Measurements from ENCODE around the gene SLC43A1. TPM values are rescaled to one million over a fixed set of nuclear protein-coding genes. Genes with fewer than 3 reads are reported as not detected.

The SLC43A1 gene
- total RNA-seq, 6 donors from 2014 or later = 7.1 to 72.3 (median 13.9) TPM

GRCh38 chr11:57501953-57502352 lies 13.5 kb downstream of the SLC43A1 start:
- peak in 1 of 2 donors; percentile 67 for DNase-seq
- H3K9me3 ChIP-seq = no peaks in the 10 kb centered on the region
- no peak overlapping the region for H3K4me3 ChIP-seq
- TF ChIP-seq EP300 (IDR thresholded peaks at IDR 0.05) (no peak), POLR2A (IDR thresholded peaks at IDR 0.05) (no peak), CTCF (IDR thresholded peaks at IDR 0.05) (no peak), POLR2AphosphoS5 (IDR thresholded peaks at IDR 0.05) (no peak)
- peaks cover 17 to 31% (median 25%) of the 10 kb centered on the region in 4 donors for H3K4me1 ChIP-seq
- no peaks in the 10 kb centered on the region for H3K27me3 ChIP-seq
- H3K27ac ChIP-seq = peak overlapping the region in 2 of 4 donors; percentile 9 to 43
- peaks cover 0 to 5% (median 0%) of the 10 kb centered on the region in 4 donors for H3K36me3 ChIP-seq
- no peak for ATAC-seq (ENCODE audit: low FRiP score in 2 of 2)
- 63% methylated on average over 3 to 4 of the region's 4 CpGs for WGBS, 2 donors

GRCh38 chr11:57500926-57501325 lies 14.6 kb downstream of the SLC43A1 start:
- TF ChIP-seq POLR2AphosphoS5 (IDR thresholded peaks at IDR 0.05) = no peak
- 93% methylated on average over 14 to 15 of the region's 15 CpGs for WGBS, 2 donors
- peak in 1 of 2 donors; percentile 64 for DNase-seq
- Histone ChIP-seq H3K27me3 (no peaks in the 10 kb centered on the region), H3K36me3 (peaks cover 0 to 7% (median 0%) of the 10 kb centered on the region in 4 donors), H3K27ac (peak overlapping the region in 2 of 4 donors; percentile 77 to 78), H3K9me3 (no peaks in the 10 kb centered on the region), H3K4me3 (no peak overlapping the region), H3K4me1 (peaks cover 17 to 31% (median 25%) of the 10 kb centered on the region in 4 donors)
- ATAC-seq (ENCODE audit: low FRiP score in 2 of 2) = no peak

GRCh38 chr11:57500515-57500914 lies 15.0 kb downstream of the SLC43A1 start:
- H3K9me3 ChIP-seq = no peaks in the 10 kb centered on the region
- peaks cover 17 to 31% (median 25%) of the 10 kb centered on the region in 4 donors for H3K4me1 ChIP-seq
- peak overlapping the region; percentile 59 to 78 (median 70) for H3K27ac ChIP-seq
- 81 to 84% methylated on average over 8 of the region's 8 CpGs for WGBS, 2 donors
- peaks cover 0 to 11% (median 0%) of the 10 kb centered on the region in 4 donors for H3K36me3 ChIP-seq
- H3K27me3 ChIP-seq = no peaks in the 10 kb centered on the region
- no peak for DNase-seq
- H3K4me3 ChIP-seq = no peak overlapping the region
- no peak for ATAC-seq (ENCODE audit: low FRiP score in 2 of 2)
- TF ChIP-seq EP300 (IDR thresholded peaks at IDR 0.05) (no peak), POLR2AphosphoS5 (IDR thresholded peaks at IDR 0.05) (no peak), POLR2A (IDR thresholded peaks at IDR 0.05) (no peak), CTCF (IDR thresholded peaks at IDR 0.05) (no peak)

- Histone ChIP-seq H3K27me3 (no peaks in the 10 kb centered on the region), H3K4me3 (peak overlapping the region in 3 of 4 donors; percentile 24 to 43 (median 39)), H3K9me3 (no peaks in the 10 kb centered on the region), H3K4me1 (peaks cover 17 to 31% (median 25%) of the 10 kb centered on the region in 4 donors), H3K27ac (peak overlapping the region; percentile 59 to 78 (median 70)), H3K36me3 (peaks cover 0 to 10% (median 0%) of the 10 kb centered on the region in 4 donors)
- DNase-seq (no peak), ATAC-seq (ENCODE audit: low FRiP score in 2 of 2) (no peak)
- WGBS, 2 donors = 49 to 50% methylated on average over 12 of the region's 12 CpGs
- TF ChIP-seq EP300 (IDR thresholded peaks at IDR 0.05) (no peak), POLR2AphosphoS5 (IDR thresholded peaks at IDR 0.05) (no peak), CTCF (IDR thresholded peaks at IDR 0.05) (no peak), POLR2A (IDR thresholded peaks at IDR 0.05) (no peak)
These were observed 15.5 kb downstream of the SLC43A1 start for GRCh38 chr11:57499983-57500461.

GRCh38 chr11:57499413-57499982 lies 16.0 kb downstream of the SLC43A1 start:
- WGBS, 2 donors = 6 to 20% methylated on average over 17 to 34 of the region's 35 CpGs
- H3K4me3 ChIP-seq = peak overlapping the region in 3 of 4 donors; percentile 24 to 43 (median 39)

More at GRCh38 chr11:57499413-57499982, 16.0 kb downstream of the SLC43A1 start:
- DNase-seq = peak; percentile 97 to 99
- Histone ChIP-seq H3K27me3 (no peaks in the 10 kb centered on the region), H3K9me3 (no peaks in the 10 kb centered on the region), H3K4me1 (peaks cover 17 to 31% (median 25%) of the 10 kb centered on the region in 4 donors), H3K36me3 (peaks cover 0 to 6% (median 0%) of the 10 kb centered on the region in 4 donors), H3K27ac (peak overlapping the region; percentile 59 to 78 (median 70))
- TF ChIP-seq CTCF (IDR thresholded peaks at IDR 0.05) = peak in 2 of 6 experiments; percentile 23 to 41
- TF ChIP-seq EP300 (IDR thresholded peaks at IDR 0.05) = peak in 2 of 4 donors; percentile 21 to 30
- TF ChIP-seq POLR2A (IDR thresholded peaks at IDR 0.05) = peak in 1 of 4 donors; percentile 62
- TF ChIP-seq POLR2AphosphoS5 (IDR thresholded peaks at IDR 0.05) = peak in 1 of 2 donors; percentile 69
- ATAC-seq (ENCODE audit: low FRiP score in 2 of 2) = peak; percentile 99 to 100
